Measurements from ENCODE around the gene FOXN3. TPM values are rescaled to one million over a fixed set of nuclear protein-coding genes. Genes with fewer than 3 reads are reported as not detected.

The FOXN3 gene
- total RNA-seq, 1 donor from 2014 or later: 34.5 TPM

GRCh38 chr14:89315493-89316470 is 101.3 kb downstream of the FOXN3 start:
- Histone ChIP-seq H3K27me3 (ENCODE audit: control insufficient read depth, insufficient read depth, low read length) (no peaks in the 10 kb centered on the region), H3K4me3 (ENCODE audit: low read depth, low read length) (no peak overlapping the region)

DNA sequence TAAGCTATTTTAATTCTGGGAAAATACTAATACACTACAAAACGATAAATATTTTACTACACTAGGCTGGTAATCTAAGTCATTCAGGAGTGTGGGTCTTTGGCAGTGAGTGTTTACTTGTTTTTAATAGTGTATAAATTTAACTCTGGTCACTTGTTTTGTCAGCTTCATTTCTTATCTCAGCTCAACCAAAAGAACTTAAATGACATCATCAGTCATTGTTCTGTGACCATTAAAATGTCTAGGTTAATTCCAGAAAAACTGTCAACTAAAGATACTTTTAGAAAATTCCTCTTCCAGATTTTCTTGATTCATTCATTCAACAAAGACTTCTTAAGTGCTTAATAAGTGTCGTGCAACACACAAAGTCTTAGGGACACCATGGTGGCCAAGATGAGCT is 102.8 kb downstream of the FOXN3 start:
- no peak for DNase-seq (ENCODE audit: low read depth)
- H3K27me3 ChIP-seq (ENCODE audit: control insufficient read depth, insufficient read depth, low read length): no peaks in the 10 kb centered on the region
- no peak overlapping the region for H3K4me3 ChIP-seq (ENCODE audit: low read depth, low read length)
- no peaks in the 10 kb centered on the region for H3K36me3 ChIP-seq (ENCODE audit: control insufficient read depth, insufficient read depth, low read length)
- TF ChIP-seq, protein P1, sequence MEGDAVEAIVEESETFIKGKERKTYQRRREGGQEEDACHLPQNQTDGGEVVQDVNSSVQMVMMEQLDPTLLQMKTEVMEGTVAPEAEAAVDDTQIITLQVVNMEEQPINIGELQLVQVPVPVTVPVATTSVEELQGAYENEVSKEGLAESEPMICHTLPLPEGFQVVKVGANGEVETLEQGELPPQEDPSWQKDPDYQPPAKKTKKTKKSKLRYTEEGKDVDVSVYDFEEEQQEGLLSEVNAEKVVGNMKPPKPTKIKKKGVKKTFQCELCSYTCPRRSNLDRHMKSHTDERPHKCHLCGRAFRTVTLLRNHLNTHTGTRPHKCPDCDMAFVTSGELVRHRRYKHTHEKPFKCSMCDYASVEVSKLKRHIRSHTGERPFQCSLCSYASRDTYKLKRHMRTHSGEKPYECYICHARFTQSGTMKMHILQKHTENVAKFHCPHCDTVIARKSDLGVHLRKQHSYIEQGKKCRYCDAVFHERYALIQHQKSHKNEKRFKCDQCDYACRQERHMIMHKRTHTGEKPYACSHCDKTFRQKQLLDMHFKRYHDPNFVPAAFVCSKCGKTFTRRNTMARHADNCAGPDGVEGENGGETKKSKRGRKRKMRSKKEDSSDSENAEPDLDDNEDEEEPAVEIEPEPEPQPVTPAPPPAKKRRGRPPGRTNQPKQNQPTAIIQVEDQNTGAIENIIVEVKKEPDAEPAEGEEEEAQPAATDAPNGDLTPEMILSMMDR (IDR thresholded peaks at IDR 0.05; ENCODE audit: insufficient read depth, low read length, poor library complexity, severe bottlenecking): no peak

More at GRCh38 chr14:89315493-89316470, 101.3 kb downstream of the FOXN3 start:
- no peak for DNase-seq (ENCODE audit: low read depth)
- TF ChIP-seq, protein P1 (IDR thresholded peaks at IDR 0.05; ENCODE audit: insufficient read depth, low read length, poor library complexity, severe bottlenecking): no peak
- H3K36me3 ChIP-seq (ENCODE audit: control insufficient read depth, insufficient read depth, low read length): no peaks in the 10 kb centered on the region

GRCh38 chr14:89312932-89313331 is 104.1 kb downstream of the FOXN3 start:
- TF ChIP-seq, protein P1 (IDR thresholded peaks at IDR 0.05; ENCODE audit: insufficient read depth, low read length, poor library complexity, severe bottlenecking): no peak
- H3K4me3 ChIP-seq (ENCODE audit: low read depth, low read length): no peak overlapping the region
- H3K36me3 ChIP-seq (ENCODE audit: control insufficient read depth, insufficient read depth, low read length): no peaks in the 10 kb centered on the region
- no peak for DNase-seq (ENCODE audit: low read depth)
- no peaks in the 10 kb centered on the region for H3K27me3 ChIP-seq (ENCODE audit: control insufficient read depth, insufficient read depth, low read length)

DNA sequence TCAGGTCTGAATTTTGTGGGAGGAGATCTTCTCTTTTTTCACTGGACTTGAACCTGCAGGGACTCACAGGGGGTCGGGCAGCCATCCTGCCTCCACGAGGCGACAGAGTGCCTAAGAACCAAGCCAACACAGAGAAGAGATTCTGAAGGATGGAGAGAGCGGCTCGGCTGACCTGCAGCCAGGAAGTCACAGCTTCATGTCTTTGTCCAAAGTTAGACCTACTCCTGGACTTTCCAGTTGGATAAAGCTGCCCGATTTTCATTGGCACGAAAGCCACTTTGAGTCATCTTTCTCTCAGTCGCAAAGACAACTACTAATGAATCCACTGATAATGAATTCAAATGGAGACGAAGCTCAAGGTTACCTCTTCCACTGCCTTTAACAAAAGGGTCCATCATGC is 106.8 kb downstream of the FOXN3 start:
- Histone ChIP-seq H3K36me3 (ENCODE audit: control insufficient read depth, insufficient read depth, low read length) (no peaks in the 10 kb centered on the region), H3K4me3 (ENCODE audit: low read depth, low read length) (no peak overlapping the region), H3K27me3 (ENCODE audit: control insufficient read depth, insufficient read depth, low read length) (no peaks in the 10 kb centered on the region)
- DNase-seq (ENCODE audit: low read depth): no peak
- TF ChIP-seq, protein P1 (IDR thresholded peaks at IDR 0.05; ENCODE audit: insufficient read depth, low read length, poor library complexity, severe bottlenecking): no peak

GRCh38 chr14:89309670-89310177 is 107.3 kb downstream of the FOXN3 start:
- Histone ChIP-seq H3K27me3 (ENCODE audit: control insufficient read depth, insufficient read depth, low read length) (no peaks in the 10 kb centered on the region), H3K4me3 (ENCODE audit: low read depth, low read length) (no peak overlapping the region), H3K36me3 (ENCODE audit: control insufficient read depth, insufficient read depth, low read length) (no peaks in the 10 kb centered on the region)
- TF ChIP-seq, protein P1 (IDR thresholded peaks at IDR 0.05; ENCODE audit: insufficient read depth, low read length, poor library complexity, severe bottlenecking): no peak
- DNase-seq (ENCODE audit: low read depth): no peak

Measured in kidney epithelial cell (primary cell).